SK-N-DZ (cell line): ENCODE data around the gene SLC34A1.

Source experiments
- DNase-seq: peaks from one replicate; pipeline ENCODE4 v3.0.0-alpha.2; 2015; ENCODE audit warnings: low spot score

SLC34A1 gene

DNA sequence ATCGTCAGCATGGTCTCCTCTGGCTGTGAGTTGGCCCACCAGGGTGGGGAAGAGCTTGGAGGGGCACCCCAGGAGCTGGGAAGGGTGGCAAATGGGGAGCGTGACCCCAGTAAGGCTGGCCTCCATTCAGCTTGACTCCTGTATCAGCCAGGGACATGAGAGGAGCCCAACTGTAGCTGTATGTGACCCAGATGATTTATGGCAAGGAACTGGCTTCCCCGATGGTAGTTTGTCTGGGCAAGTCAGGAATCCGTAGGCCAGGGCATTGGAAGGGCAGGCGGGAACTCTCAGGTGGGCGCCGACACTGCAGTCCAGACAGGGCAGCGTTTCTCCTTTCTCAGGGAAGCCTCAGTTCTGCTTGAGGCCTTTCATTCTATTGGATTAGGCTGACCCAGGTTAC lies 2.3 kb downstream of the SLC34A1 start:
- no peak for DNase-seq

DNA sequence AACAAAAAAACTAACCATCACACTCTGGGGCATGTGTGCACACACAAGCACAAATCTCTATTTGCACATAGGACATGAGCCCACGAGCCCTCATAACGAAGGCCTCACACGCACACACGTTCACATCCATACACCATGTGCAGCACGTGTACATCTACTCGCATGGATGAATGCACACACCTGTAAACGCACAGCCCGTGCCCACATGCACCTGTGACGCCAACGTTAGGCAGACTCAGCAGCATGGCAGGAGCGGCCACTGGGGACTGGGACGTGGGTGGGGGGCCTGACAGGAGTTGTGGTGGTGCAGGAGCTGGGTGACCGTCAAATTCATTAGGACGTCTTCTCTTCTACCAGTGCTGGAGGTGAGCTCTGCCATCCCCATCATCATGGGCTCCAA lies 3.2 kb downstream of the SLC34A1 start:
- no peak for DNase-seq

DNA sequence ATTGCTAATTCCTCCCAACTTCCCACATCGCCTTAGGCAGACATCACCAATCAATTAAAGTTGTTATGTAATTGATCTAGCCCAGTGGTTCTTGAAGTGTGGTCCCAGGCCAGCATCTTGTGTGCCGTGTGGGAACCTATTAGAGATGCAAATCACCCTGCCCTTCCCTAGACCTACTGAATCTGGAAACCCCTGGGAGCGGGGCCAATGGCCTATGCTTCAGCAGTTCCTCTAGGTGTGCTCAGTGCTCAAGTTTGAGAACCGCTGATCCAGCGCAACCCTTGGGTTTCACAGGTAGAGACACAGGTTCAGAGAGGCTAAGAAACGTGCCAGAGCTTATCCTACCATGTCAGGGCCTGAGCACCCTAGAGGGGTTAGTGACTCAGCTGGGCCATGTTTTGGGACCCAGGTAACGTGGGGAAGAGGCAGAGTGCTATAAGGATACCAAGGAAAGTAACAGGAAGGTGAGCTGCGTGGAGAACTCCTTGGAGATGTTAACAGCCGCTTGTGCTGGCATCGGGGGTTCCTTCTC lies 4.4 kb downstream of the SLC34A1 start:
- DNase-seq = no peak

GRCh38 chr5:177389241-177390169 lies 5.3 kb downstream of the SLC34A1 start:
- no peak for DNase-seq

DNA sequence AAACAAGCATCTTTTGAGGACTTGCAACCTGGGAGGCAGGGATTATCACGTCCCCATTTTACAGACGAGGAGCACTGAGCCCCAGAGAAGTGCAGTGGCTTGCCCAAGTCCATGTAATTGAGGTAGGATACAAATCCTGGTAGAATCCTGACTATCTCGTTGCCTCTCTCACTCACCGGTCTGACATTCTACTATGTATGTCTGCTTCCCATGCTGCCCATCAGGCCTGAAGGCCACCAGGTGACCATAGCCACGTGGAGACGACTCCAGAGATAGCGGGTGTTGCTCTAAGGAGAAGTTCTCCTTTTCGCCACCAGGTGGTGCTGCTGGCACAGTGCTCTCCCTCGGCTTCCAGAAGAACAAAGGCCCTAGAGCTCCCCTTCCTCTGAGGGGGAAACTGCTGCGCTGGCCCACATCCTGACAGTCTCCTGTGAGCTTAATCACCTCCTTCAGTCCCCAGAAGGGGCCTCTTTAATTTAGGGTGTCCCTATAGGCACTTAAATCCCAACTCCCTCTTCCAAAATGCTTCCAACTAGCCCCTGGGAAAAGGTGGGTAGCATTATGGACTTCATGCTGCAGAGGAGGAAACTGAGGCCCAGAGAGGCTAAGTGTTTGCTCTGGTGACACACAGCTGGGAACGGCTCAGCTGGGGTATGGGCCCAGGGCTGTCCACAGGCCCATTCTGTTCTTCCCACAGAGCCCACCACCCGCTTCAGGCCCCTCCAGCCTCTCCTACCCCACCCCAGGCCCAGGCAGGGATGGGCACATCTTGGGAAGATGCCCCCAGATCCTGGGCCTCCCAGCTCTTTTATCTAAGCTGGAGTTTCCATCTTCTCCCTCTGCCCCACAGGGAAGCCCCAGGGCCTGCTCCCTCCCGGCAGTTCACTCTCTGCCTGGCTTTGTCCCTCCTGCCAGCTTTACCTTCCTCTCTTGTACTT lies 6.4 kb downstream of the SLC34A1 start:
- peak; percentile 92 for DNase-seq

- DNase-seq = no peak
Measured at GRCh38 chr5:177392765-177393164, 8.5 kb downstream of the SLC34A1 start.

DNA sequence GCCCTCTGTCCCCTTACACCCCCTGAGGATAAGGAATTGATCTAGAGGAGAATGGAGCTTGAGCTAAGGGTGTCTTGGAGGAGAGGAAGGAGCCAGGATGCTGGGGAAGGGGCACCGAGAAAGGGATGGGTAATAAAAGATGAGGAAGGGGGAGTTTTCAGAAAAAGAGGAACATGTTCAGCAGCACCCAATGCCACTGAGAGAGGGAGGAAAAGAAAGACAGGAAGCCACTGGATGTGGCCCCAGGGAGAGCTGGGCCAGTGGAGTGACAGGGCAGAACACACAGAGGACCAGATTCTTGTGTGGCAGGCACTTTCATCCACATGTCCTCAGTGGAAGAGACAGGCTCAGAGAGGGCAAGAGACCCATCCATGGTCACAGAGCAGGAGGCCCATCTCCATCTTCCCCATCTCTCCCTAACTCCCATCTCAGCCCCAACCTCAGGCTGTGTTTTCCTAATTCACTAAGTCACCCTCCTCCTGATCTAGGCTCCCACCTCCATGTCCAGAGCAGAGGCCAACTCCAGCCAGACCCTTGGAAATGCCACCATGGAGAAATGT lies 9.1 kb downstream of the SLC34A1 start:
- DNase-seq = no peak

- no peak for DNase-seq
Measured at GRCh38 chr5:177393990-177394389, 9.8 kb downstream of the SLC34A1 start.

- DNase-seq = no peak
Measured at GRCh38 chr5:177396078-177396477, 11.8 kb downstream of the SLC34A1 start.

DNA sequence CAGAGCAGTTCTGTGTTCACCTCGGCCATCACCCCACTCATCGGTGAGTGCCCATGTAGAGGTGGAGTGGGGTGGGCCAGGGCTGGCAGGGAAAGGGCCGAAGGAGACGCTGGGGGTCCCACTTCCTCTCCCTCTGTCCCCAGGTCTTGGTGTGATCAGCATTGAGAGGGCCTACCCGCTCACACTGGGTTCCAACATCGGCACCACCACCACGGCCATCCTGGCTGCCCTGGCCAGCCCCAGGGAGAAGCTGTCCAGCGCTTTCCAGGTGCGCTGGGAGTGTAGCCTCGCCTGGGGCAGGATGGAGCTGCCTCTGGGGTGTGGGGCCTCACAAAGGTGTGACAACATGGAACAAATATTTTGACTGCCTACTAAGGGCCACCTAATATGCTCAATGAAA lies 12.6 kb downstream of the SLC34A1 start:
- DNase-seq = no peak

DNA sequence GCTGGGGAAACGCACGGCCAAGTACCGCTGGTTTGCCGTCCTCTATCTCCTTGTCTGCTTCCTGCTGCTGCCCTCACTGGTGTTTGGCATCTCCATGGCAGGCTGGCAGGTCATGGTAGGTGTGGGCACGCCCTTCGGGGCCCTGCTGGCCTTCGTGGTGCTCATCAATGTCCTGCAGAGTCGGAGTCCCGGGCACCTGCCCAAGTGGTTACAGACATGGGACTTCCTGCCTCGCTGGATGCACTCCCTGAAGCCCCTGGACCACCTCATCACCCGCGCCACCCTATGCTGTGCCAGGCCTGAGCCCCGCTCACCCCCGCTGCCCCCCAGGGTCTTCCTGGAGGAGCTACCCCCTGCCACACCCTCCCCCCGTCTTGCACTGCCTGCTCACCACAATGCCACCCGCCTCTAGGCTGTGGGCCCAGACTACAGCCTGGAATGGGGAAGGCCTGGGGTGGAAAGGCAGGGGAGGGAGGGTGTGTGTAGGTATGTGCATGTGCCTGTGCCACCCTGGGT lies 13.7 kb downstream of the SLC34A1 start:
- no peak for DNase-seq

GRCh38 chr5:177399997-177400868 lies 16.0 kb downstream of the SLC34A1 start, which contains the start of gene PFN3:
Gene PFN3 (minus strand): TSS chr5:177400661. CDS start chr5:177400576, 85 bp downstream.
- DNase-seq = no peak

DNA sequence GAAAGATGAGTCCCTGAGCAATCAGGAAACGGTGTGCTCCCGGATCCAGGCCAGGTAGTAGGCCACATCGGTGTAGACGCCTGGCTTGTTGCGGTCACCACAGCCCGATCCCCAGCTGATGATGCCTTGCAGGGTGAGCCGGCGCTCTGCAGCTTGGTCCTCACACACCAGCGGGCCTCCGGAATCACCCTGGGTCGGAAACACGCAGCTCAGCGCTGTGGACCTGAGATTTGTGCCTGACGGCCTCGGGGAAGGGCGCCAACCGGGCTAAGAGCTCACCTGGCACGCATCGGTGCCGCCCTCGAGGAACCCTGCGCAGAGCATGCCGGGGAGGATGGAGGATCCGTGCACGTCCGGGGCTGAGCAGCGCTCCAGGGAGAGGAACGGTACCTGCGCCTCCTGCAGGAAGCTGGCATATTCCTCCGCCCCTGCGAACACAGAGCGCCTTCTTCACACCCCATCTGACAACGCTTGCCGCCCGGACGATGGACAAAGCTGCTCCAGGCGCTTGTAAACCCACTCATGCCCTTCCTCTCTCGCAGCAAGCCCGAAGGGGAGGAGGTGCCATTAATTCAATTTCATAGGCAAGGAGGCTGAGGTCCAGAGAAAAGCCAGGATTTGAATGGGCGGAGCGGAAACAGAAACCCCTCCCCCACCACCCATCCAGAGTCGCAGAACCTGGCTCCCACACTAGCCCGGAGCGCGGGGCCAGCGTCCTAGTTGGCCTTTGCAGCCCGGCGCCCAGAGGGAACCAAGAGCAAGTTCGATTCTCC lies 18.2 kb downstream of the SLC34A1 start:
- DNase-seq = peak; percentile 91

GRCh38 chr5:177403102-177403791 lies 19.0 kb downstream of the SLC34A1 start:
- DNase-seq = peak; percentile 48

DNA sequence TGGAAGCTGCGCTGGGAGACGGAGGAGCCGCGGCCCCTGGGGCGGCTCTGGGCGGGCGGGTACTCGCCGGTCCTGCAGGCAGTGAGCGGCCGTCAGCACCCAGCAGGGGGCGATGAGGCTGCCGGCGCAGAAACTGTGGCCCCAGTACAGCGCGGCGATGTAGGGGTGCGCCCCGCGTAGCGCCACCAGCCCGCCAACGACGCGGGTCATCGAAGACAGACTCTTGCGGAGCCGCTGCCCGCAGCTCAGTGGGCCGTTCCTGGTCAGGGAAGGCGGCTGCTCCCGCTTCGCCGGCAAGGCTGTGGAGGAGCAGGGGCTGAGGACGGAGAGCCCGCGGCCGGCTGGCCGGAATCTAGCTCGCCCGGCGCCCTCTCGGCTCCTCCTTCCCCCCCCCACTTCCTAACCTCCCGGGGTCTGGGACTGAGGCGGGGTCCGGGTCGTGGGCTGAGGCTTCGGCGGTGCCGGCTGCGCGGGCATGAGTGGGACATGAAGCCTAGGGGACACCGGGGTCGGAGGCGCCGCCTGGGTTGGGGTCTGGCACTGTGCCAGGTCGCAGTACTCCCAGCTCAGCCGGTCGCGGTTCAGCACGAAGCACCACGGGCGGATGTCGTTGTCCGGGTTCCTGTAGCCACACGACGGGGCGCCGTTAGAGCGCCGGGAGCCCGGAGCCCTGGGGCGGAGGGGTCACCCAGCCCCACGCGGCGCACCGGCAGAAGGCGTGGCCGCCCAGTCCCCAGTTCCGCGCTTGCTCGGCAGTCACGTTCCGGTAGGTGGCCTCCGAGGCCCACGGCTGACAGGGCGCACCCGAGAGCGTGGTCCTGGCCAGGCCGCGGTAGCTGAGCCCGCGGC lies 19.8 kb downstream of the SLC34A1 start:
- peak; percentile 81 for DNase-seq

DNA sequence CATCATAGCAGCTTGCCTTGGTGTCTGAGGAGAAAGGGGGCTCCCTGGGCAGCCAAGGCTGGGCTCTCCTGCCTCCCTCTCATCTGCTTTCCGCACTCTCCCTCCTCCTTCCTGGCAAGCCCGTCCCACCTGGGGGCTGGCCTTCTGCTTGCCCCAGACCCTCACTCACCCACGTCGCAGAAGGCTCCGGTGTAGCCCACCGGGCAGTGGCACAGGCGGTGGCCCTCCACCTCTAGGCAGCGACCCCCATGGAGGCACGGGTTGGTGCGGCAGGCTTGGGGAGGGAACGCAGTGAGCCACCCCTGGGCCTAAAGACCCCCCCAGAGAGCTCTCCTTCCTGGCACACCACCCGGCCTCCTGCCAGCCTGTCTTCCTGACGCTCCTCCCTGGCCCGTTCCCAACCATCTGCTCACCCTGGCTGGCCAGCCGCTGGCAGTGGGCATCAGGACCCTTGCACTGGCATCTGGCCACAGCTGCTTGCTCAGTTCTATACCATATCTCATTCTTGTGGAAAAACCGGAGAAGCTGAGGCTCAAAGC lies 20.5 kb downstream of the SLC34A1 start:
- no peak for DNase-seq

DNA sequence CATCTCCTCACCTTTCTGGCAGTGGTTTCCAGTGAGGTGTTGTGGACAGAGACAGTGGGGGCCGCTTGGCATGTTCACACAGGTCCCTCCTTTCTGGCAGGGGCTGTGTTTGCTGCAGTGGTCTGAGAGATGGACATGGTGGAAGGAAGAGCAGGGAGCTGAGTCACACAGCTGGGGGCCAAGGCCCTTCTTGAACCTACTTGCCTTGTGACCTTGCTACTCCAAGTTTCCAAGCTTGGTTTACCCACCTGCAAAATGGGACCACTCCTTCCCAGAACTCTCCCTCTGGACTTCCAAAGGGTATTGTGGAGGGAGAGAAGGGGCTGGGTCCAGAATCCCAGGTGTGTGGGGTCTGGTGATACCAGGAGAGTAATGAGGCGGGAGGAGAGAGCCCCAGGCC lies 21.1 kb downstream of the SLC34A1 start:
- DNase-seq = no peak

GRCh38 chr5:177405805-177406204 lies 21.6 kb downstream of the SLC34A1 start:
- DNase-seq = no peak
